Measurements from ENCODE around the gene ABCC1.
"Not testable (repeated sequence)": the region's sequence is repeated elsewhere in the genome, so short reads cannot be mapped to it uniquely, and the experiment has no call there.

ABCC1 gene

DNA sequence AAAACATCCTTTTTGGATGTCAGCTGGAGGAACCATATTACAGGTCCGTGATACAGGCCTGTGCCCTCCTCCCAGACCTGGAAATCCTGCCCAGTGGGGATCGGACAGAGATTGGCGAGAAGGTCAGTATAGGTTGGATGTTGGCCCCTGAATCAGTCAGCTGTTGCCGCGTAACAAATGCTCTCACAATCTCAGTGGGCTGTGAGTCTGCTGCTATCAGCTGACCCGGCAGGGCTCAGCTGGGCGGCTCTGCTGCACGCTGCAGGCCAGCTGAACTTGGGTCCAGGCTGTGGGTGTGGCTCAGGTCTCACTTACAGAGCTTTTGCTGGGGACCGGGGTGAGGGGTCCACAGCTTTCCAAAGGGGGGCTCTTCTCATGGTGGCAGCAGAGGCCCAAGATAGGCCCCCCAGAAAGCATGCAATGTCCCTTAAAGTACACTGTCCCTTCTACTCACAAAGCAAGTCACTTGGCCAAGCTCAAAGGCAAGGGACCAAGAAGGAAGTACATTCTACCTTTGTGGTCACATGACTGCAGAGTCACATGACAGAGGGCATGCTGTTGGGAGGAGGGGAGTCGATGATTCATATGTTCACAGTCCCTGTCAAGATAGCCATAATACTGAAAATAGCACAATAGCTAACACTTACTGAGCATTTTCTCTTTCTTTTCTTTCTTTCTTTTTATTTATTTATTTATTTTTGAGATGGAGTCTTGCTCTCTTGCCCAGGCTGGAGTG is 134.2 kb downstream of the ABCC1 start:
- DNase-seq (ENCODE audit: low read depth): peak; percentile 35

DNA sequence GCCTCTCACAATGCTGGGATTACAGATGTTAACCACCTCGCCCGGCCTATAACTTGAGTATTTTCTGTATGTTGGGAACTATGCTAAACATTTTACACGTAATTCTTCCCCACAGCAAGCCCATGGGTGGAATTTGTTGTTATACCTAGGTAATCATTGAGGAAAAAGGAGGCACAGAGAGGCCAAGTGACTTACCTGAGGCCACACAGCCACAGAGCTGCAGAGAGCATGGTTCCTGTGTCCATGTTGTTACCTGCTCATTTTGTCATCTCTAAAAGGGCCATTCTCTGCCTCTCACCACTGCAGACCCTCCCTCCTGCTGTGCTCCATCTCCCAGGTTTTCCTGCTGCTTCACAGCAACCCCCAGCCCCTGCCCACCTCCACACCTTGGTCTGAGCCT is 135.5 kb downstream of the ABCC1 start:
- no peak for DNase-seq (ENCODE audit: low read depth)

GRCh38 chr16:16086653-16087446 is 137.4 kb downstream of the ABCC1 start:
- no peak for DNase-seq (ENCODE audit: low read depth)

DNA sequence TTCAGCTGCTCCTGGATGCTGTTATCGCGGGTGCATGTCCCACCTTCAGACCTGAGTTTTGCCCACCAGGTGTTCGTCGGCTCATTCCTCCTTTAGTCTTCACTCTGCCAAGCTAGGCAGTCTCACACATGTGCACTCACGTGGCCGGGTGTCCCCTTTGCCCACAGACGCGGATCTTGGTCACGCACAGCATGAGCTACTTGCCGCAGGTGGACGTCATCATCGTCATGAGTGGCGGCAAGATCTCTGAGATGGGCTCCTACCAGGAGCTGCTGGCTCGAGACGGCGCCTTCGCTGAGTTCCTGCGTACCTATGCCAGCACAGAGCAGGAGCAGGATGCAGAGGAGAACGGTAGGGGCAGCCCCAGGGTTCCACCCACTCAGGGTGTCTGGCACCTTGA is 140.8 kb downstream of the ABCC1 start:
- no peak for DNase-seq (ENCODE audit: low read depth)

DNA sequence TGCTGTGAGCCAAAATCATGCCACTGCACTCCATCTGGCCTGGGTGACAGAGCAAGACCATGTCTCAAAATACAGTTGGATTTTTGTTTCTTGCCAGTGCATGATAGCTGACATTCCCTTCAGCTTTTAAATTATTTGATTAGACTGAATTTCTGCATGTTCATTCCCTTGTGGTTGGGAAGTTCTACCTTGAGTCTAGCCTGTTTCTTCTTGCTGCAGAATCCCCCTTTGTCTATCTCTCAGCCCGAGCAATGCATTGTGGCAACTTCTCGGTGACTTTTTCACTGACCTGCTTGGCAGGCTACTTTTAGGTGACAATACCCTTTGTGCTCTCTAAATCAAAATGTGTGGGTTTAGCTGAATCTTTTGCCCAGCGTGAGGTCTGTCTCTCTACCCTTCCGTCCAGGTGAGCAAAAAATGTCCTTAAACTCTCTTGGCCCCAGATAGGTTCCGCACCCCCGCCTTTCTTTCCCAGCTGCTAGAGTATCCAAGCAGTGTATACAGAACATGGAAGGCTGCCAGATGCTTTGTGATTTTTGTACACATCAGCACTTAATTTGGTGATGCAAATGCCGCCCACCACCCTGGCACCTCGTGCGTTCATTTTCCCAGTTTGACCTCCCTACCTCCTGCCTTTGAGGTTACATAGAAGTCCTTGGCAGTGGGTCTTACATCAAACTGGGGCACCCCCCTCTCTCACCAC is 143.7 kb downstream of the ABCC1 start:
- peak; percentile 52 for DNase-seq (ENCODE audit: low read depth)

DNA sequence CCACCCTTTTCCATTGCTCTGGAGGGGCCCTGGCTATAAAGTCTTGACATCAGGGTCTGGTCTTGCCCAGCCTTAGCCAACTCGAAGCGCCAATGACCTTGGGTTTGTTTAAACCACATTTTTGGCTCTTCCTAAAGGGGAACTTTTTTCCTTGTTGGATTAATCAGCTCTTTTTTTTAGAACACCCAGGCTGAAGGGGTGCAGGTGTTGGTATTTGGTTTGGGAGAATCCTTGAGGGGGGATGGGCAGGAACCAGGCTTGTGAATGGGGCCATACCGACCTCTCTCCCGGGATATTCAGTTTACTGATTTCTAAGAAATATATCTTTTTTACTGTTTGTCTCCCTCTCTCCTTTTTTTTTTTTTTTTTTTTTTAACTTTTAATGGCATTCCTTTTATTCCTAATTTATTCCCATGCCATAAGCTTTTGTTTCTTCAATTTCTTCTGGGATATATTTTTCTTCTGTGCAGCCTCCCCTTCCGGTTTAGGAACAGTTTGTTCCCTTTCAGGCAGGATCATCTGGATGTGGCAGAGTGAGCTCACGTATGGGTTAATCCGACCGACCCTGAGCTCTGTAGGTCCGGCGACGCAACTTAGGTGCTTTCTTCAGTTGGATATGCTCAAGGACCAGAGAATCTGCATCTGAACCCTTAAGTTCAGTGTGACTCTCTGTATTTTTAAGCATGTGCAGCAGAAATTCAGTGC is 144.4 kb downstream of the ABCC1 start:
- DNase-seq (ENCODE audit: low read depth): peak; percentile 30

- peak; percentile 39 for DNase-seq (ENCODE audit: low read depth)
These were observed 146.2 kb downstream of the ABCC1 start for GRCh38 chr16:16095646-16096045.

DNA sequence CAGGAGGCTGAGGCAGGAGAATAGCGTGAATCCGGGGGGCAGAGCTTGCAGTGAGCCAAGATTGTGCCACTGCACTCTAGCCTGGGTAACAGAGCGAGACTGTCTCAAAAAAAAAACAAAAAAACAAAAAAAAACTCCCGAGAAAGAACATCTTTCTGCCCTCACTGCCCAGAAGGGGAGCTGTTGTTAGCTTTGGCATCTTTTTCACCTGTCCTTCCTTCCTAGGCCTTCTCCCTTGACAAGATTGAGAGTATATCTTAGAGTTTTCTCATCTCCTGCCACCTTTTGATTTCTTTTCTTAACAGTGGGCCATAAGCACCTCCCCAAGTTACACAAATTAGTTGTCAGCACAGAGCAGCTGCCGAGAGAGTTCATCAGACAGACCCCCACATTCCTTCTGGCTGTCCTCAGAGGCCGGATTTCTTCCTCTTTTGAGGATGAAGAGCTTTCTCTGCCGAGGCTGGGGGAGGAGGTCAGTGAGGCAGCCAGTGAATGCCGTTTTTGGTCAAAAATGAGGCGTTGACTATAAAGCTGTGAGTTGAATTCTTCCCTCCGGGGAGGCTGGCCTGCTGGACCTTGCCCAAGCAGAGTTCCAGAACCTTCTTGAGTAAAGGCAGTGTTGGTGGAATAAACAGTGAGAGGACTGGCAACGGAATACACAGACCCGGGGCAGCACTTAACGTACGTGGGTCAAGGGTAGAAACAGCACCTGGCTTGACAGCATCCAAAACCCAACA is 146.9 kb downstream of the ABCC1 start:
- DNase-seq (ENCODE audit: low read depth): peak; percentile 83

DNA sequence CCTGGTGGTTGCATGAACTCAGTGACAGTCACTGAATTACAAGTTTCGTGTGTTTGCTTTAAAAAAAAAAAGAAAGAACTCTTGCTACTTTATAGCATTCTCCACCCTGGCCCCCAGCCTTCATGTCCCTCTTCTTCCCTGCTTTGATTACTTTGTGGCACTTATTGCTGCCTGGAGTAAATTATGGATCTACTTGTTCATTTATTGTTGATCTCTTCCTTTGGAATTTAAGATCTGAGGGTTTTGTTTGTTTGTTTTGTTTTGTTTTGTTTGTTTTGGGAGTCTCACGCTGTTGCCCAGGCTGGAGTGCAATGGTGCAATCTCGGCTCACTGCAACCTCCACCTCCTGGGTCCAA is 147.4 kb downstream of the ABCC1 start:
- DNase-seq (ENCODE audit: low read depth): no peak

DNA sequence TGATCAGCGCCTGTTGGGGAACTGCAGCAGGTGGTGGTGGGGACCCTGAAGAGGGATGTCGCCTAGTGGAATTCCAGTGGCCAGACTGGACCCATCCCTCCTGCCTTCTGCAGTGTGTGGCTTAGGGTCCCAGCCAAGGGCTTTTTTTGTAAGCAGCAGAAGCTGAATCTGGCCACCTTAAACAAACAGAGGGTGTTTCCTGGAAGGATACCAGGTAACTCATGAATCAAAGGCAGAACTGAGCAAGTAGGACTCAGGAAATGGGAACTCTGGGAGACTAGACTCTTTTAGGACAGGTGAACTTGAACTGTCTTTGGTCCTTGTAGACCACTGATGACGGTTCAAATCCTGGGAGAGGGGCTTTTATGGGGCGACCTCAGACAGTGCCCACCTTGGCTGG is 149.9 kb downstream of the ABCC1 start:
- DNase-seq (ENCODE audit: low read depth): no peak

DNA sequence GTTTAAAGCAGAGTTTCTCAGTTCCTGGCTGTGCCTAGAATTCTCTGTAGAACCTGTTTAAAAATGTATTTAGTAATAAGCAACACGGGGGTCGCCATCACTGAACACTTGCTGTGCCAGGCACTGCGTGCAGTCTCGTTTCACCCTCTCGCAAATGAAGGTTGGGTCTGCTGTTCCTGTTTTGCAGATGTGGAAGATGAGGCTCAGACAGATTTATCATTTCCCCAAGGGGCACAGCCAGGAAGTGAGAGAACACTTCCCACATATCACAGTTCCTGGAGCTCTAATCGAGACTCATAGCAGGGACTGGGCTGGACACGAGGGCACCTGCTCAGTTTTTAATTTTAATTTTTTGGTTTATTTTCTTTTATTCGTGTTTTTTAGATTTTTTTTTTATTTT is 151.2 kb downstream of the ABCC1 start:
- DNase-seq (ENCODE audit: low read depth): no peak

GRCh38 chr16:16101585-16101984 is 152.2 kb downstream of the ABCC1 start:
- DNase-seq (ENCODE audit: low read depth): no peak

GRCh38 chr16:16102738-16103137 is 153.3 kb downstream of the ABCC1 start:
- DNase-seq (ENCODE audit: low read depth): no peak

DNA sequence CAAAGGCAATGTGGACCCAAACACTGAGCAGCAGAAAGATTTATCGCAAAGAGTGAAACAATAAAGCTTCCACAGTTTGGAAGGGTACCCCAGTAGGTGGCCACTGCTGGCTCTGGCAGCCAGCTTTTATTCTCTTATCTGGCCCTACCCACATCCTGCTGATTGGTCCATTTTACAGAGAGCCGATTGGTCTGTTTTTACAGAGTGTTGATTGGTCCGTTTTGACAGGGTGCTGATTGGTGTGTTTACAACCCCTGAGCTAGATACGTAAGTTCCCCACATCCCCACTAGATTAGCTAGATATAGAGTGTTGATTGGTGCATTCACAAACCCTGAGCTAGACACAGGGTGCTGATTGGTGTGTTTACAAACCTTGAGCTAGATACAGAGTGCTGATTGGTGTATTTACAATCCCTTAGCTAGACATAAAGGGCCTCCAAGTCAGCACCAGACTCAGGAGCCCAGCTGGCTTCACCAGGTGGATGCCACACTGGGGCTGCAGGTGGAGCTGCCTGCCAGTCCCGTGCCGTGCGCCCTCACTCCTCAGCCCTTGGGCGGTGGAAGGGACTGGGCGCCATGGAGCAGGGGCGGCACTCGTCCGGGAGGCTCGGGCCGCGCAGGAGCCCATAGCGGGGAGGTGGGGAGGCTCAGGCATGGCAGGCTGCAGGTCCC is 154.9 kb downstream of the ABCC1 start:
- not testable (repeated sequence) for DNase-seq (ENCODE audit: low read depth)

DNA sequence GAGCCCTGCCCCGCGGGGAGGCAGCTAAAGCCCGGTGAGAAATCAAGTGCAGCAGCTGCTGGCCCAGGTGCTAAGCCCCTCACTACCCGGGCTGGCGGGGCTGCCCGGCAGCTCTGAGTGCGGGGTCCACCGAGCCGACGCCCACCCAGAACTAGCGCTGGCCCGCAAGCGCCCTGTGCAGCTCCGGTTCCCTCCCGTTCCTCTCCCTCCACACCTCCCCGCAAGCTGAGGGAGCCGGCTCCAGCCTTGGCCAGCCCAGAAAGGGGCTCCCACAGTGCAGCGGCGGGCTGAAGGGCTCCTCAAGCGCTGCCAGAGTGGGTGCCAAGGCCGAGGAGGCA is 155.4 kb downstream of the ABCC1 start:
- not testable (repeated sequence) for DNase-seq (ENCODE audit: low read depth)

DNA sequence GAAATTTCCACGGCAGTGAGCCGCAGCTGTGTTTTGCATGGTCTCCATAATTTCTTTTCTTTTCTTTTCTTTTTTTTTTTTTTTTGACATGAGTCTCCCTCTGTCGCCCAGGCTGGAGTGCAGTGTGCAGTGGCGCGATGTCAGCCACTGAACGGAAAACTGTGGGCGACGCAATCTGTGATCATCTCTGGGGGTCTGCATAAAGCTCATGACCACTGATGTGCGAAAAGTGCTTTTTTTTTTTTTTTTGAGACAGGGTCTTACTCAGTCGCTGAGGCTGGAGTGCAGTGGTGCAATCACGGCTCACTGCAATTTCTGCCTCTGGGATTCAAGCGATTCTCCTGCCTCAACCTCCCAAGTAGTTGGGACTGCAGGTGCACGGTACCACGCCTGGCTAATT is 156.2 kb downstream of the ABCC1 start:
- no peak for DNase-seq (ENCODE audit: low read depth)

DNA sequence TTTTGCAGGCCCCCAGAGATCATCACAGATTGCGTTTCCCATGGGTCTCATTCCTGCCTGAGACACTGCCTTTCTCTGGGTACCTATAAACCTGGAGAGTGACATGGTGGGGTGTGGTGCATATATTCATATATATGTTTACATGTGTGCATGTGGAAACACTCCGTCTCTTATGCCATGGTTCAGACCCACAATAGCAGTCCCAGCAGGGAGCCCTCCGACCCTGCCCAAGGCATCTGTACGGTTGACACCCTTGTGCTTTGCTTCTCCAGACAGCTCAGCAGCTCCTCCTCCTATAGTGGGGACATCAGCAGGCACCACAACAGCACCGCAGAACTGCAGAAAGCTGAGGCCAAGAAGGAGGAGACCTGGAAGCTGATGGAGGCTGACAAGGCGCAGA is 157.1 kb downstream of the ABCC1 start:
- no peak for DNase-seq (ENCODE audit: low read depth)

GRCh38 chr16:16107839-16108238 is 158.4 kb downstream of the ABCC1 start:
- no peak for DNase-seq (ENCODE audit: low read depth)

- no peak for DNase-seq (ENCODE audit: low read depth)
These were observed 159.3 kb downstream of the ABCC1 start for GRCh38 chr16:16108759-16109158.

DNA sequence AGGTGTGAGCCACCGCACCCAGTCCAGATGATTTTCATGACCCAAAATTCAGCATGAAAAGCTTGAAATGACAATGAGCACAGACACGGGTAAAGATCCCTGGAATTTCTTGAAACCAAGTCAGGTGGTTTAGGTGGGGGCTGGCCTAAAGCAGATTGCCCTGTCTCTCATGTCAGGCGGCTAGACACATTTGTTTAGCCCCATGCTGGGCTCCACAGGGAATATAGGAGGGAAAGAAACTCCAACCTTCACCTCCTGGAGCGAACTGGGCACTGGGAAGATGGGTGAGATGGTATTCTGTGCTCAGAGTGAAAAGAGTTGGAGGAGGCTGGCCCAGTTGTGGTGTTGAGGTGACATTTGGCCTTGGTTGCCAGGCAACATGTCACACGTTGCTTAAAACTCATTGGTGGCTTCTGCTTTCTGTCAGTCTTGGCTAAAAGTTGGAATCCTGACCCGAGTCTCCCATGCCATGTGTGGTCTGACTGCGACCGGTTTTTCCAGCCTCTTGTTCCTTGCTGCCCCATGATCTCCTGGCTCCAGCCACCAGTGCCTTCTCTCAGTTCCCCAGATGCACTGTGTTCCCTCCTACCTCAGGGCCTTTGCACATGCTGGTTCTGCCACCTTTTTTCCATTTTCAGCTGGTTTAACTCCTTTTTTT is 160.2 kb downstream of the ABCC1 start:
- DNase-seq (ENCODE audit: low read depth): no peak

- no peak for DNase-seq (ENCODE audit: low read depth)
These were observed 160.7 kb downstream of the ABCC1 start for GRCh38 chr16:16110111-16110490.
